HepG2 (cell line): Measurements from ENCODE around the gene DCDC1. TPM values are rescaled to one million over a fixed set of nuclear protein-coding genes. Genes with fewer than 3 reads are reported as not detected.

ENCODE experiments used
- ATAC-seq: fragments of 200-7000 bp; cut with Tn5 transposase; 3 replicates; pipeline ENCODE4 v1.9.1; 2020; ENCODE audit warnings: mild to moderate bottlenecking, moderate library complexity
- BruUV-seq: library from RNA; stranded (reverse); fragments of 400-500 nt; replicated peaks from 2 replicates; lab custom pipeline; 2021; lab: Mats Ljungman, UMichigan
- CTCF ChIA-PET: fragments of 300-600 bp; formaldehyde crosslinking; extraction: SDS; loops from one replicate; lab custom pipeline; 2021; ENCODE audit warnings: low total read pairs, inconsistent platforms, low intra/inter-chr PET ratio; lab: Yijun Ruan, JAX
- POLR2A ChIA-PET: fragments of 350-600 bp; sonication (Branson Sonifier 250); formaldehyde crosslinking; loops from one replicate; lab custom pipeline; 2020; ENCODE audit warnings: antibody characterized with exemption, inconsistent platforms; lab: Yijun Ruan, JAX
- DNase-seq: peaks from one replicate; pipeline ENCODE4 v3.0.0-alpha.2; 2015; ENCODE audit warnings: low spot score
- FAIRE-seq: peaks from 3 replicates; lab custom pipeline; 2011; peaks lifted over from hg19 to GRCh38; lab: Jason Lieb, UNC
- H2AFZ ChIP-seq: one replicate; pipeline ENCODE4 v1.6.1; 2011; ENCODE audit warnings: low read length, inconsistent platforms
- H3K27ac ChIP-seq: fragments of 300-600 bp; 3 replicates; pipeline ENCODE4 v1.8.0; 2011; ENCODE audit warnings: mixed run types, mild to moderate bottlenecking, mixed read lengths, low read length, inconsistent platforms; ENCODE audit not compliant: insufficient read depth; ENCODE audit errors: extremely low read length
- H3K27me3 ChIP-seq, 2 experiments: fragments of 200-600 bp in 1 of 2; 2 replicates in 1 of 2; 3 replicates in 1 of 2; pipeline versions ENCODE4 v1.6.0 to v1.8.0; 2011; ENCODE audit warnings: low read length in 2 of 2, mild to moderate bottlenecking in 2 of 2, moderate library complexity in 2 of 2, inconsistent platforms in 1 of 2; ENCODE audit not compliant: insufficient read depth in 2 of 2, control insufficient read depth in 1 of 2
- H3K36me3 ChIP-seq, 2 experiments: fragments of 200-600 bp in 1 of 2; replicated peaks in 1 of 2; 2 replicates in 1 of 2; 3 replicates in 1 of 2; pipeline versions ENCODE4 v1.5.1 to v1.8.0; 2011; ENCODE audit warnings: low read length in 2 of 2, inconsistent platforms in 1 of 2; ENCODE audit not compliant: insufficient read depth in 2 of 2, control insufficient read depth in 1 of 2
- H3K4me1 ChIP-seq: 2 replicates; pipeline ENCODE4 v1.5.1; 2012; ENCODE audit warnings: low read length, inconsistent platforms; ENCODE audit not compliant: insufficient read depth
- H3K4me2 ChIP-seq: 2 replicates; pipeline ENCODE4 v1.6.0; 2011; ENCODE audit warnings: low read depth, low read length, inconsistent platforms
- H3K4me3 ChIP-seq, 3 experiments: fragments of 200-600 bp in 1 of 3; sonication (generic), shearing (Covaris generic) in 1 of 3; replicated peaks in 1 of 3; 2 replicates each; pipeline ENCODE4 v1.5.1; 2011 to 2016; ENCODE audit warnings: low read length in 3 of 3, inconsistent platforms in 2 of 3, low read depth in 2 of 3, mild to moderate bottlenecking in 2 of 3, control low read depth in 1 of 3, mixed read lengths in 1 of 3; ENCODE audit not compliant: insufficient read depth in 1 of 3
- H3K79me2 ChIP-seq: one replicate; pipeline ENCODE4 v1.6.1; 2011; ENCODE audit warnings: low read length, inconsistent platforms; ENCODE audit not compliant: insufficient read depth
- H3K9ac ChIP-seq: 2 replicates; pipeline ENCODE4 v1.6.0; 2011; ENCODE audit warnings: mild to moderate bottlenecking, low read depth, low read length, inconsistent platforms; ENCODE audit not compliant: insufficient read depth
- H3K9me3 ChIP-seq: 2 replicates; pipeline ENCODE4 v1.5.1; 2012; ENCODE audit warnings: mild to moderate bottlenecking, low read length
- H4K20me1 ChIP-seq: 2 replicates; pipeline ENCODE4 v1.6.0; 2011; ENCODE audit warnings: inconsistent platforms, mild to moderate bottlenecking, low read length, moderate library complexity; ENCODE audit not compliant: insufficient read depth
- MAFF ChIP-seq: IDR thresholded peaks from 2 replicates; pipeline ENCODE4 v1.6.1; 2011; ENCODE audit warnings: low read depth, low read length, improper control_type of control experiment
- MAFK ChIP-seq, 2 experiments: IDR thresholded peaks in 1 of 2; conservative IDR thresholded peaks in 1 of 2; 2 replicates each; pipeline ENCODE4 v1.6.1; 2011; ENCODE audit warnings: improper control_type of control experiment in 2 of 2, low read length in 2 of 2
- MIER3 ChIP-seq: IDR thresholded peaks from 2 replicates; pipeline ENCODE4 v1.6.1; 2016; ENCODE audit warnings: missing compliant biosample characterization, borderline replicate concordance
- RERE ChIP-seq: IDR thresholded peaks from 2 replicates; pipeline ENCODE4 v1.6.1; 2016; ENCODE audit warnings: low read depth, missing genetic modification reagents, missing compliant biosample characterization
- THRA ChIP-seq: sonication (generic); formaldehyde crosslinking; IDR thresholded peaks from 2 replicates; pipeline ENCODE4 v1.4.0; 2020; ENCODE audit warnings: missing genetic modification reagents, borderline replicate concordance
- ZFP36 ChIP-seq: fragments of 150-350 bp; IDR thresholded peaks from 2 replicates; pipeline ENCODE4 v1.6.1; 2018; ENCODE audit warnings: borderline replicate concordance, low read length, low read depth; ENCODE audit not compliant: partially characterized antibody
- ZNF17 ChIP-seq: sonication (generic); formaldehyde crosslinking; IDR thresholded peaks from 2 replicates; pipeline ENCODE4 v1.5.0; 2020; ENCODE audit warnings: mild to moderate bottlenecking, missing genetic modification reagents
- ZNF616 ChIP-seq: sonication (generic); formaldehyde crosslinking; IDR thresholded peaks from 2 replicates; pipeline ENCODE4 v1.5.0; 2020; ENCODE audit warnings: low read depth, mild to moderate bottlenecking, missing genetic modification reagents
- ZNF749 ChIP-seq: sonication (generic); formaldehyde crosslinking; IDR thresholded peaks from 2 replicates; pipeline ENCODE4 v1.8.0; 2022; ENCODE audit warnings: mild to moderate bottlenecking, missing genetic modification reagents, moderate library complexity, borderline replicate concordance
- WGBS: methylation state at CpG from one replicate; pipeline ENCODE4 v1.1.6; 2017; ENCODE audit warnings: low lambda C conversion rate; 5-methylcytosine and 5-hydroxymethylcytosine counted together
- in situ Hi-C: cut with HindIII; loops from 2 replicates; pipeline ENCODE4 v1.10.0; 2017; ENCODE audit warnings: low pct_unique_long_range_greater_than_20kb; ENCODE audit not compliant: extremely low pct_ligation_motif_present
- intact Hi-C: fragments of 100-400 bp; cut with micrococcal nuclease; formaldehyde crosslinking; loops from one replicate; pipeline ENCODE4 v1.10.0; 2022; ENCODE audit not compliant: unreplicated experiment
- polyA plus RNA-seq, 8 experiments: library from polyadenylated mRNA; depleted of rRNA in 3 of 8; stranded (reverse) in 7 of 8; unstranded in 1 of 8; fragments of >200 nt; fragmentation: Illumina TruSeq in 4 of 8; extraction: Trizol in 4 of 8; gene quantifications; 2 replicates each; pipeline versions ENCODE4 v1.2.1 to v1.2.3, GENCODE V29; 2011 to 2016; ENCODE audit warnings: low read depth in 4 of 8, missing spikeins in 1 of 8, mixed read lengths in 1 of 8; ENCODE audit not compliant: insufficient read depth in 1 of 8
- total RNA-seq, 5 experiments: library from RNA; depleted of rRNA; stranded (reverse); fragments of >200 nt; fragmentation: Illumina TruSeq; extraction: Trizol; gene quantifications; 2 replicates each; pipeline ENCODE4 v1.2.3, GENCODE V29; 2016; ENCODE audit warnings: low read depth in 1 of 5

DCDC1 gene
- total and polyA plus RNA-seq, 2 of the 13 experiments (the other 11 are each of a cell fraction or from before 2014, with no cell fraction given), result 0.12 to 0.27 TPM

GRCh38 chr11:30853439-30853838, 516.1 kb downstream of the DCDC1 start (continued):
- no peak for TF ChIP-seq MIER3
- TF ChIP-seq THRA, result no peak
- no peak for TF ChIP-seq ZFP36
- TF ChIP-seq RERE (CRISPR knock-in tag), result no peak
- TF ChIP-seq ZNF749, result no peak

GRCh38 chr11:30852645-30853044, 516.9 kb downstream of the DCDC1 start:
- no peaks in the 10 kb centered on the region for H3K36me3 ChIP-seq
- no peaks in the 10 kb centered on the region for H3K9me3 ChIP-seq
- H4K20me1 ChIP-seq, result no peaks in the 10 kb centered on the region
- H3K27me3 ChIP-seq, result no peaks in the 10 kb centered on the region
- H3K27ac ChIP-seq, result no peak overlapping the region
- no peak for ATAC-seq
- no peaks in the 10 kb centered on the region for H3K4me1 ChIP-seq
- FAIRE-seq, result no peak
- TF ChIP-seq MAFK (conservative IDR thresholded peaks at IDR 0.05 in 1 of 2, IDR thresholded peaks at IDR 0.05 in 1 of 2; ENCODE audit: low read length in 2 of 2), result peak; percentile 60 to 83; a peak in 3 of 4 replicates
- TF ChIP-seq MAFF, result peak; percentile 78
- TF ChIP-seq ZNF616 (CRISPR knock-in tag), result no peak
- TF ChIP-seq ZNF17, result no peak
- no peak overlapping the region for H3K4me2 ChIP-seq
- no peak overlapping the region for H3K9ac ChIP-seq
- no peak for DNase-seq
- intact Hi-C loops, result no loop called here
- no peak overlapping the region for H3K4me3 ChIP-seq
- in situ Hi-C loops, result loop anchor here (10.0 kb wide), 1 partner anchor 498 kb away; no protein-coding TSS in a partner anchor
- no TSS peak for BruUV-seq
- 33% methylated on average over 4 of the region's 4 CpGs for WGBS
- no peaks in the 10 kb centered on the region for H3K79me2 ChIP-seq
- POLR2A ChIA-PET, result no interaction called here
- CTCF ChIA-PET, result no interaction called here
- H2AFZ ChIP-seq, result no peak overlapping the region
